HTERT RPE-1 (cell line): ENCODE data around the gene DDB1.

Experiments
- in situ Hi-C: fragments of 300-500 bp; cut with MboI; formaldehyde crosslinking; loops from 4 replicates; pipeline ENCODE4 v1.14.3; 2020; ENCODE audit warnings: low sequenced_read_pairs

DDB1 gene

GRCh38 chr11:61297746-61298145 lies 35.2 kb downstream of the DDB1 start:
- in situ Hi-C loops = no loop called here

DNA sequence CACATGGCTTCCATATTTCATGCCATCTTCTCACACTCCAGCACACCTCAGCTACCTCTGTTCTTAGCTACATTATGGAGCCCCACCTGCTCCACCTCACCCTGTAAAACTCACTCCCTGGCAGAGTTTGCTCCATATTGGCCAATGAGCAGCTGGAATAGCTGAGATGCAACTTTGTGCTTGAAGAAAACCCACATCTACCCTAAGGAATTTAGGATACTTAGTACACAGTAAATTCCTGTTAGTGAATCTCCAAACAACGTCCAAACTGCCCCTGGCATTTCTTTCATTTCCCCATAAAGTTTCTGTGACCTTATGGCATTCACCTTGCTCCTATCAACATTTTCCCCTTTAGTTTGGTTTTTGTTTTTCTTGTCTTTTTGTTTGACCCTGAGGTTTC lies 35.6 kb downstream of the DDB1 start:
- in situ Hi-C loops = no loop called here

- in situ Hi-C loops = no loop called here
Observed at GRCh38 chr11:61295596-61295926, 37.3 kb downstream of the DDB1 start.

DNA sequence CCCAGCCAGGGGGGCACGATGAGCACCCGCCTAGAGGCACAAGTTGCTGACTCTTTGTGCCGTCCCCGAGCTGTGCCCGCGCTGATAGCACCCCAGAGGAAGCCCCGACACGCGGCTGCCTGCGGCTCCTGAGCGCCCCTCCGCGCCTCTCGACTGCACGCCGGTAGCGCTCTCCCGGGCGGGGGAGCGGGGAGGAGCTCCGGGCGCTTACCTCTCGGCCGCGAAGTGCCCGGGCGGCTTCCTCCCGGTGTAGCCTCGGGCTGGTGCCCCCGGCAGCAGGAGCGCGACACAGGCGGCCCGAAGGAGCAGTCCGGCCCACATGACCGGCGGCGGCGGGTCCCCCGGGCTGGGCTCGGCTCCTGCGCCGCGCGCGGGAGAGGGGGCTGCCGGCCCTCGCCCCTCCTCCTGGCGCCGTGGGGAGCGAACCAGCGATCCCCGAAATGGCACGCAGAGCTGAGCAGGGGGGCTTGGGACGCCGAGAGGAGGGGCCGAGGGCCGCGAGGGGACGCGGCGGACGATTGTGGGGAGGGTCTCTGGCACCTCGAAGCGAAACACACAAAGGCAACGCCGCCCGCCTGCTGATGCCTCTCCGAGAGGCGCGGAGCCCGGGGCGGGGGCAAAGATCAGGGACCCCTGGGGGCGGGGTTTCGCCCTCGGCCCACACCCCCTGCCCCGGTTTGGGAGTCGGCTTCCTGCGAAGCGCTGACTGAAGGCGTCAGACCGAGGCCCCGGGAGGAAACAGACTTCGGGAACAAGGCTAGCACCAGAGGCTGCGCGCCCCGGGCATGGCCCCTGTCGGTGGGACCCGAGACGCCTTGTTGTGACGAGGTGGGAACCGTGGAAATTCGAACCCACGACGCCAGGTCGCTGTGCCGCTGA lies 37.9 kb downstream of the DDB1 start, which contains the start of gene VWCE:
Gene VWCE, minus strand, starts transcription at position 600 of the 879 bp plus-strand sequence. Its CDS starts 279 bp downstream, at position 321.
- in situ Hi-C loops = no loop called here

- in situ Hi-C loops = no loop called here
Observed at GRCh38 chr11:61293867-61294716, 38.8 kb downstream of the DDB1 start.

DNA sequence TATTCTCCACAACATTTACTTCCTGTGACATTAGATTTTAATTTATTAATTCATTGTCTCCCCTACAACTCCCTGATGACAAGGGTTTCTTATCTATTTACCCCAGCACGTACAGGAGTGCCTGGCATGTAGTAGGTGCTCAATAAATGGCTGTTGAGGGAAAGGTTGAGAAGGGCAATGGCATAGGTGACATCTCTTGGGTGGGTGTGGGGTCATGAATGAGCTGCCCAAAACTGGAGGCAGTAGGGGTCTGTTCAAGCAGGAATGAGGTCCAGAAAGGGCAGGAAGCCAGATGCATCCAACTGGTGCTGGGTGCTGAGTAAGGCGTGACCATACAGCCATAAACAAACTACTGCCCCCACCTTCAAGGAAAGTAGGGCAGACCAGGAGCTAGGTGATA lies 40.5 kb downstream of the DDB1 start:
- in situ Hi-C loops = no loop called here

DNA sequence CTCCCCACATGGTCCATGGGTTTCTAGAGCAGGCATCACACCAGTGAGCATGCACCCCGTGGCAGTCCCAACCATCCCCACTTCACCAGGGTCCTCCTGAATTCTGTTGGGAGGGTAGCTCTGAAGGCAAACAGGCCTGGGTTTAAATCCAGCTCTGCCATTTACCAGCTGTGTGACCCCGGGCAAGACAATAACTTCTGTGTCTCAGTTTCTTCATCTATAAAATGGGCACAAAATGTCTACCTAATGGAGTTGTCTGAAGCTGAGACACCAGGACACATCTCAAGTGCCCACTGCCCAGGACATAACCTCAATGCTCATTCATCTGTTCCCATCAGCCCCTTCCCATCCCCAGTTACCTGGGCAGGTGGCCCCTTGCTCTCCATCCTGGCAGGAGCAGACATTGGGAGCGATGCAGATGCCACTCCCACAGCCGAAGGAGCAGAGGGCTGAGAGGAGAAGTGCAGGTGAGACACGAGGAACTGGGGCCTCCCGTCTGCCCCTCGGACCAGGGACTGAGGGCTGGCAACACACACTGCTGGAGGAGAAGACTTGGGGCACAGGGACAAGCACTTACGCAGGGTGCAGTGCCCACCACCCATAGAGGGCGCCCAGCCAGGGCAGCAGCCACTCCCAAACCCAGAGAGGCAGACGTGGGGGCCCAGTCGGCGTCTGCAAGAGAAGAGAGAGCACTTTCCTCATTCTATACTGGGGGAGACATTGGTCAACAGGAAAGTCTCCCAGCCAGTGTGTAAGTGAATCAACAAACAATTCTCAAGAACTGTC lies 41.8 kb downstream of the DDB1 start:
- in situ Hi-C loops = no loop called here

DNA sequence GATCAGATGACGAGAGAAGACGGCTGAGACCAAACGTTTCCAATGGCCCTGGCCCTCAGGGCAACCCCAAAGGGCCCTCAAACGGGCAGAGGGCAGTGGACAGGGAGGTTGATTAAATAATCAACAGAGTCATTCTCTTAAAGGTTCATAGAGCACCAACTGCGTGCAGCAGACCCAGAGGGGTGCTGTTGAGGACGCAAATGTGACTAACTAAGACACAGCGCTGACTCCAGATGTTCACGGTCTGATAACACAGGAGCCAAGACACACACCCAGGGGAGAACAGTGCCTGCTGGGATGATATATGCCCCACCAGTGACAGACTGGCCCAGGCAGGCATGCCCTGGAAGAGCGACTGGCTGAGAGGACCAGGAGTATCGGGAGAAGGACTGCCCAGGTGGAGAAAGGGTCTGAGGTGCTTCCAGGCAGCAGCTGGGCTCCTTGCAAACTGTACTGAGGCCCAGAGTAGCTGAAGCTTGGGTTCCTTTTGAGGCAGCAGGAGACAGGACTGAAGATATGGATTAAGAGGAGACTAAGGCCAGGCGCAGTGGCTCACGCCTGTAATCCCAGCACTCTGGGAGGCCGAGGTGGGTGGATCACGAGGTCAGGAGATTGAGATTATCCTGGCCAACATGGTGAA lies 45.4 kb downstream of the DDB1 start:
- in situ Hi-C loops = no loop called here

DNA sequence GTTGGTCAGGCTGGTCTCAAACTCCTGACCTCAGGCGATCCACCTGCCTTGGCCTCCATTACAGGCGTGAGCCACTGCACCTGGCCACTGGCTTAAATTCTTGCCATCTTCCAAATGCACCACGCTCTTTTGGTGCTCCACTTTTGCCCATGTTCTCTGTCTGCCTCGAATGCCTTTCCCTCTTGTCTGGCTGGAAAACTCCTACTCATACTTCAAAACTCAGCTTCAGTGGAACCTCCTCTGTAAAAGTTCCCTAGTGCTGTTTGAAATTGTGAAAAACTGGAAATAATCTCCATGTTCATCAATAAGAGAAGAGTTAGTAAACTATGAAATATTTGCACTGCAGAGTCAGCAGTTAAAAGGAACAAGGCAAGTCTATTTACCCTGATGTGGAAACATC lies 49.3 kb downstream of the DDB1 start:
- in situ Hi-C loops = no loop called here

DNA sequence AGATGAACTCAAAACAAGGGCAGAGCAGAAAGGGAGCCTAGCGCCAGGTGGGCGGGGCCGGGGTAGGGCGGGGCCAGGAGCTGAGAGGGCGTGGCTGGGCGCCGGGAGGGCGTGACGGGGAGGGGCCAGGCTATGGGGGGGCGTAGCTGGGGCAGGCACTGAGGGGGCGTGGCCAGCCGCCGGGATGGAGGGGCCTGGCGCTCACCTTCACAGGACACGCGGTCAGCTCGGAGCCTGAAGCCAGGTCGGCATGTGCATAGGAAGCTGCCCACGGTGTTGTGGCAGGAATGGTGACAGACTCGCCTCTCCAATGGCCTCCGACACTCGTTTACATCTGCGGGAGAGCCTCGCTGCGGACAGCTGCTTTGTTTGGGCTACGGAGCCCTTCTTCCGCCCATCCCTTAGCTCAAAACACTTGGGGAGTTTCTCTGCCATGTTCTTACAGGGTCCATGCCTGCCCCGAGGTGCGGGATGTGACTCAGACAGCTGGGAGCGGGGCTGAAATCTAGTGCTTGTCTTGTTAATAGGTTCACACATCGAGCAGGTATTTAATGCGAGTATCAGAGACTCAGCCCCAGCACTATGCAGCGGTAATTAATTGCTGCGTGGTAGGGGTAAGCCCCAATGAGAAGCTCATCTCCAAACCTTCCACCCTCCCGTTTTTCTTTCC lies 51.2 kb downstream of the DDB1 start:
- in situ Hi-C loops = no loop called here

DNA sequence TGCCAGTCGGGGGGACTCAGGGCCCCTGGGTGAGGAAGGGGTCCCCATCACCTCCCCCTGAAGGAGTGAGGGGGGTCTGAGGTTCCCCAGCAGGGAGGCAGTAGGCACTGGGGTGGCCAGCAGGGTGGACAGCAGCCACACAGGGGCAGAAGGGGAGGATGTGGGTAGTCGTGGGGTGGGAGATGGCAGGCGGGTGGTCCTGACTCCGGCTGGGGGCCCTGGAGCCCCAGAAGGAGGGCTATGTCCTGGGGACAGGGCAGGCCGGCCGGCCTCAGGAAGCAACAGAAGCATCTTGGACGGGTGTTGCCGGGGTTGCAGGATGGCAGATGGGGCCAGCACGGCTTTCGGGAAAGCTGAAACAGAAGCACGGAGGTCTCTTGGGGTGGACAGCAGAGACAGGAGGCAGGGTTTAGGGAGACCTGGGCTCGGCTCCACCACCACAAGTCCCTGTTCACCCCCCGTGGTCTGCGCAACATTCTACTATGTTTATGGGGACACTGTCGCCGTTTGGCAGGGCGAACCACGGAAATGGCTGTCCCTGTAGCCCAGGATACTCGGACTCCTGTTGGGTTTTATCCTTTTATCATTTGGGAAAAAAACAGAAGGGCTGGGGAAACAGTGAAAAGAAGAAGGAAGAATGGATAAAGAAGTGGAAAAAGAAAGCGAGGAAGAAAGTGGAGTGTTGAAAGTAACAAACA lies 51.9 kb downstream of the DDB1 start:
- in situ Hi-C loops = no loop called here

DNA sequence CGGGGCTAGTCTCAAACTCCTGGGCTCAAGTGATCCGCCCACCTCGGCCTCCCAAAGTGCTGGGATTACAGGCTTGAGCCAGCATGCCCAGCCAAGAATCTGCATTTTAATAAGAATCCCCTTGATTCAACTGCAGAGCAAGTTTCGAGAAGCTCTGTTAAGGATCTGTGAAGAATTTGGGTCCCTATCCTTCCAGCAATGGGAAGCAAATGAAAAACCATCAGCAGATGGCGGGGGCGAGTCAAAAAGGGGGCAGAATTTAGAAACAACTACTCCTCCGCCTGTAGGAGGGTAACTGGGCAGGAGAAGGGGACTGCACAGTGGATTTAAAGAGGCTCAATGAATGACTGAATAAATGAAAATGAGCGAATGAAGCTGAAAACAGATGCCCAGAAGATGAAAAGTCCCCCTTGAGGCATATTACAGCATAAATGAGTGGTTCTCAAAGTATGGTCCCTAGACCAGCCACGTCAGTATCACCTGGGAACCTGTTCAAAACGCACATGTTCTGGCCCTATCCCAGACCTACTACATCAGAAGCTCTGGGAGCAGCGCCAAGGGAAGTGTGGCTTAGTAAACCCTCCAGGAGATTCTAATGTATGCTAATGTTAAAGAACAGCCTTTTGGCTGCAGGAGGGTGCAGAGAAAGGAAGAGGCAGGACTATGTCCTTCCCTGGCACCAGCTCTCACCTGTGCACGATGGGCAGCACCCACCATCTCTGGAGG lies 52.8 kb downstream of the DDB1 start:
- in situ Hi-C loops = no loop called here

GRCh38 chr11:61278001-61278470 lies 54.9 kb downstream of the DDB1 start:
- in situ Hi-C loops = no loop called here

DNA sequence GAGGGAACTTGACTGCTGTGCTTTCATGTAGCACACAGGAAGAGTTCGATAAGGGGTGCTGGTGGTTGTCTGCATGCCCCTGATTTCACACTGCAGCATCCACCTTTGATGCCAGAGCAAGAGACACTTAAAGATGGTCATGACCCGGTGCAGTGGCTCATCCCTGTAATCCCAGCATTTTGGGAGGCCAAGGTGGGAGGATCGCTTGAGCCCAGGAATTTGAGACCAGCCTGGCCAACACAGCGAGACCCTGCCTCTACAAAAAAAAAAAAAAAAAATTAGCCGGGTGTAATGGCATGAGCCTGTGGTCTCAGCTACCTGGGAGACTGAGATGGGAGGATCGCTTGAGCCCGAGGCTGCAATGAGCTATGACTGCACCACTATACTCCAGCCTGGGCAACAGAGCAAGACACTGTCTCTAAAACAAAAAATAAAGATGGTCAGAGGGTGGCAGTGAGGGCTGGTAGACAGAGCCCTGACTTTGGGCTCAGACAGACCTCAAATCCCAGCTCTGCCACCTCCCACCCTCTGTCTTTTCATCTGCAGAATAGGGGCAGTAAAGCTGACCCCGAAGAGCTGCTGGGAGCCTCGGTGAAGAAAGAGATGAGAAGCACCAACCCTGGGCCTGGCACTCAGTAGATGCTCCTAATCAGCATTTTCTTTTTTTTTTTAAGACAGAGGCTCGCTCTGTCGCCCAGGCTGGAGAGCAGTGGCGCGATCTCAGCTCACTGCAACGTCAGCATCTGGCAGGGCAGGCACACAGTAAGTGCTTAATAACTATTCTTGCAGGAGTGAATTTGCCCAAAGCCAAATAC lies 55.5 kb downstream of the DDB1 start:
- in situ Hi-C loops = no loop called here

DNA sequence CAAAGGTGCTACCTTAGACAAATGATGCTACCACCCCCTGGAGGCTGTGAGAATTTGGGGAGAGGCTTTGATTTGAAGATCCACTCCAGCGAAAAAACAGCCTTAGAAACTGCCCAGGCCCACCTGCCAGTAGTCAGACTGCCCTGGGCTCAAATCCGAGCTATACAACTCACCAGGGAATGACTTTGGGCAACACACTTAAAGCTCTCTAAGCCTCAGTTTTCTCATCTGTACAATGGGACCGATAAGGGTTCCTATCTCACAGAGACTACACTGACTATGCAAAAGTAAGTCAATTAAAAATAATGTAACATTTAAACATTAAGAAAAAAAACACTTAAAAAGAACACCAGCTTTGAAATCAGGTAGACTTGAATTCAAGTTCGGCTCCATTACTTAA lies 57.7 kb downstream of the DDB1 start:
- in situ Hi-C loops = no loop called here

- in situ Hi-C loops = no loop called here
Observed at GRCh38 chr11:61274084-61274483, 58.8 kb downstream of the DDB1 start.

DNA sequence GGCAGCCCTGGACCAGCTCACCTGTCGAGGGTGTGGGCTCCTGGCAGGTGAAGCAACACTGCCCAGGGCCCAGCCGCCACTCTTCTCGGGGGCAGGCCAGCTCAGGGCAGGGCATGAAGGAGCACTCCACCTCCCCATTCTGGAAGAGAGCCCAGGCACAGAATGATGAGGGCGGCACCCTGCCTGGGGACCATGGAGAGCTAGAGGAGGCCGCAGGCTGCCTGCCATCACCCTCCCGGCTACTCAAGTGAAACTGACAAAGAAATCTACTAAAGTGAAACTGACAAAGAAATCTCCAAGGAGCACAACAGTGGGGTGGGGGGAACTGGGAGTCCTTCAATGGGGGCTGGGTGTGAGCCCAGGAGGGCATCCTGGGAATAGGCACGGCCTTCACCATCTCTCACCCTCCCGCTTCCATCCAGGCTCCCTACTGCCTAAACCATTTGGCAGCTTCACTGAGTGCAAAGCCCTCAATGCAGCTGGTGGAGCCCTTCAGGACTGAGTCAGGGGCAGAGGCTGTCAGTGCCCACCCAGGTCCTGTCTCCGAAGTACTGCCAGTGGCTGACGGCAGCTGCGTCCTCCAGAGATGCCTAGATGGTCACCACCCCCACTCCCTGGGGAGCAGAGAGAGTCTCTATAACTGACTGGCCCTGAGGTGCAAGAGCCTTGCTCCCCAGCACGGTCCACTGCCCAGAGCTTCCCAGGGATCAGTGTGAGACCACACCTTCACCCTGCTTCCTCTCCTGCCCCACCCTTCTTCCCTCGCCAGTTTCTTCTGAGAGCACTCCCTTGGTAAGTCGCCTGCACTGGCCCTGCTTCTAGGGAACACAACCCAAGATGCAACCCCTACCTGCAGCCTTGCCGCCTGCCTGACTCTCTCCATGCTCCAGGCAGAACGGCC lies 59.5 kb downstream of the DDB1 start:
- in situ Hi-C loops = no loop called here
